ENCODE measurements around the gene CA11.
"Not testable (repeated sequence)": the region's sequence is repeated elsewhere in the genome, so short reads cannot be mapped to it uniquely, and the experiment has no call there.

Gene CA11

DNA sequence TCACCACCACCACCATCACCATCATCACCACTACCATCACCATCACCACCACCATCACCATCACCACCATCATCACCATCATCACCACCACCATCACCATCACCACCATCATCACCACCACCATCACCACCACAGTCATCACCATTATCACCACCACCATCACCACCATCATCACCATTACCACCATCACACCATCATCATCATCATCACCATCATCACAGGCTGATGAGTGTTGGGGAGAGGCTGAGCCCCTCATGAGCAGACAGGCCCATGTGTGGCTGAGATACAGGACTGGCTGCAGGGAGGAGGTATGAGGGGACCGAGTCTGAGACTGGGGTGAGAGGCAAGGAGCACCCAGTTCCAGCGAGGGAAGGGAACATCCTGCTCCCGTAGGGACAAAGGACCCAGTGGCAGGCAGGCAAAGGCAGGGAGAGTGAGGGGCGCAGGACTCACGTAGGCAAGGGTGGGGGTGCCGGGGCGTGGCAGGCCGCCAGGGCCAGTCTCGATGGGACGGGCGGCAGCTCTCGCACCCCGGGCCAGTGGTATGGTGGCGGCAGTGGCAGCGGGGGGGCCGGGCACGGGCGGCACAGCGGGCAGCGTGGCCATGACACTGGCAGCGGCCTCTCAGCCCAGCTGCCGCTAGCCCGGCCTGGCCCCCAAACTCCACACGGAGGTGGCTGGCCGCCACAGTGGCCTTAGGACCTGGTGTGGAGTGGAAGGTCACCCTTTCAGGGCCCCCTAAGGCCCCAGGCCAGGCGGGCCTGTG is 24.1 kb upstream of the CA11 start:
- Histone ChIP-seq H3K27ac (ENCODE audit: low read length) (no peak overlapping the region), H3K9me3 (ENCODE audit: control insufficient read depth in 2 of 2, low read length in 2 of 2) (no peaks in the 10 kb centered on the region)

DNA sequence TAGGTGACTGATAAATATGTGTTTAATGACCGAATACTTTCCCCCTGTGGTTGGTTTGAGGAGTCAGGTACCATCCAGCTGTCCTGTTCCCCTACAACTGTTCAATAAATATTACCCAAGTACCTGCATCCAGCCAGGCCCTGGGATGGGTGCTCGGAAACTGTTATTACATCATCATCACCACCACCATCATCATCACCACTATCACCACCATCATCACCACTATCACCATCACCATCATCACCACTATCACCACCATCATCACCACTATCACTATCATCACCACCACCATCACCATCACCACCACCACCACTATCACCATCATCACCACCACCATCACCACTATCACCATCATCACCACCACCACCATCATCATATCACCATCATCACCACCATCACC is 22.8 kb upstream of the CA11 start:
- no peak overlapping the region for H3K4me3 ChIP-seq (ENCODE audit: low read length in 2 of 2)
- no peaks in the 10 kb centered on the region for H3K4me1 ChIP-seq (ENCODE audit: control insufficient read depth, insufficient read depth, low read length)
- no peaks in the 10 kb centered on the region for H3K9me3 ChIP-seq (ENCODE audit: control insufficient read depth in 2 of 2, low read length in 2 of 2)
- H3K36me3 ChIP-seq (ENCODE audit: control insufficient read depth in 2 of 2, insufficient read depth in 2 of 2, low read length in 2 of 2) = no peaks in the 10 kb centered on the region
- no peaks in the 10 kb centered on the region for H3K27me3 ChIP-seq (ENCODE audit: control insufficient read depth in 1 of 2, insufficient read depth in 2 of 2, low read length in 2 of 2)
- no peak overlapping the region for H3K9ac ChIP-seq (ENCODE audit: low read length in 2 of 2)
- no peak overlapping the region for H3K27ac ChIP-seq (ENCODE audit: low read length)

More for the DNA sequence above, 24.1 kb upstream of the CA11 start:
- H3K27me3 ChIP-seq (ENCODE audit: control insufficient read depth in 1 of 2, insufficient read depth in 2 of 2, low read length in 2 of 2) = no peaks in the 10 kb centered on the region
- no peaks in the 10 kb centered on the region for H3K36me3 ChIP-seq (ENCODE audit: control insufficient read depth in 2 of 2, insufficient read depth in 2 of 2, low read length in 2 of 2)
- no peak overlapping the region for H3K9ac ChIP-seq (ENCODE audit: low read length in 2 of 2)
- peaks cover 4% of the 10 kb centered on the region for H3K4me1 ChIP-seq (ENCODE audit: control insufficient read depth, insufficient read depth, low read length)
- no peak overlapping the region for H3K4me3 ChIP-seq (ENCODE audit: low read length in 2 of 2)

GRCh38 chr19:48668332-48668731 is 22.3 kb upstream of the CA11 start:
- Histone ChIP-seq H3K4me3 (ENCODE audit: low read length in 2 of 2) (no peak overlapping the region), H3K27me3 (ENCODE audit: control insufficient read depth in 1 of 2, insufficient read depth in 2 of 2, low read length in 2 of 2) (no peaks in the 10 kb centered on the region), H3K9me3 (ENCODE audit: control insufficient read depth in 2 of 2, low read length in 2 of 2) (no peaks in the 10 kb centered on the region), H3K4me1 (ENCODE audit: control insufficient read depth, insufficient read depth, low read length) (no peaks in the 10 kb centered on the region), H3K27ac (ENCODE audit: low read length) (no peak overlapping the region), H3K36me3 (ENCODE audit: control insufficient read depth in 2 of 2, insufficient read depth in 2 of 2, low read length in 2 of 2) (no peaks in the 10 kb centered on the region), H3K9ac (ENCODE audit: low read length in 2 of 2) (no peak overlapping the region)

DNA sequence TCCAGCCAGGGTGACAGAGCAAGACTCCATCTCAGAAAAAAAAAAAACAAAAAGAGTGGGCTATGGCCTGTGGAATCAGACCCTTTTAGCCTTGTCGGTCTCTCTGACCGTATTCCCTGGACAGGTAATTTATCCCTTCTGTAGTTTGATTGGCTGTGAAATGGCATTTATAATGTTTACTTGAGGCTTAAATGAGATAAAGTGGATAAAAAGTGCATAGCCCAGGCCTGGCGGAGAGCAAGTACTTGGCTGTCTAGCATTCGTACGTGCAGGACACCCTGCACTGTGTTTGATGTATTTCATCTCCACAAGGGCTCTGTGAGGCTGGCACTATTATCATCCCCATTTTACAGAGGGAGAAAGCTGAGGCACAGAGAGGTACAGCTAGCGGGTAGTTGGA is 19.8 kb upstream of the CA11 start:
- H3K9ac ChIP-seq (ENCODE audit: low read length in 2 of 2) = no peak overlapping the region
- no peaks in the 10 kb centered on the region for H3K27me3 ChIP-seq (ENCODE audit: control insufficient read depth in 1 of 2, insufficient read depth in 2 of 2, low read length in 2 of 2)
- H3K36me3 ChIP-seq (ENCODE audit: control insufficient read depth in 2 of 2, insufficient read depth in 2 of 2, low read length in 2 of 2) = no peaks in the 10 kb centered on the region
- H3K9me3 ChIP-seq (ENCODE audit: control insufficient read depth in 2 of 2, low read length in 2 of 2) = no peaks in the 10 kb centered on the region
- no peak overlapping the region for H3K27ac ChIP-seq (ENCODE audit: low read length)
- H3K4me3 ChIP-seq (ENCODE audit: low read length in 2 of 2) = no peak overlapping the region
- H3K4me1 ChIP-seq (ENCODE audit: control insufficient read depth, insufficient read depth, low read length) = peaks cover 4% of the 10 kb centered on the region

- no peak overlapping the region for H3K4me3 ChIP-seq (ENCODE audit: low read length in 2 of 2)
- H3K9me3 ChIP-seq (ENCODE audit: control insufficient read depth in 2 of 2, low read length in 2 of 2) = no peaks in the 10 kb centered on the region
- H3K9ac ChIP-seq (ENCODE audit: low read length in 2 of 2) = no peak overlapping the region
- no peak overlapping the region for H3K27ac ChIP-seq (ENCODE audit: low read length)
- peaks cover 5% of the 10 kb centered on the region for H3K4me1 ChIP-seq (ENCODE audit: control insufficient read depth, insufficient read depth, low read length)
- H3K27me3 ChIP-seq (ENCODE audit: control insufficient read depth in 1 of 2, insufficient read depth in 2 of 2, low read length in 2 of 2) = no peaks in the 10 kb centered on the region
- no peaks in the 10 kb centered on the region for H3K36me3 ChIP-seq (ENCODE audit: control insufficient read depth in 2 of 2, insufficient read depth in 2 of 2, low read length in 2 of 2)
Observed at GRCh38 chr19:48664476-48664875, 18.5 kb upstream of the CA11 start.

GRCh38 chr19:48663667-48664066 is 17.7 kb upstream of the CA11 start:
- Histone ChIP-seq H3K4me1 (ENCODE audit: control insufficient read depth, insufficient read depth, low read length) (peaks cover 5% of the 10 kb centered on the region), H3K4me3 (ENCODE audit: low read length in 2 of 2) (no peak overlapping the region), H3K9ac (ENCODE audit: low read length in 2 of 2) (no peak overlapping the region), H3K27me3 (ENCODE audit: control insufficient read depth in 1 of 2, insufficient read depth in 2 of 2, low read length in 2 of 2) (no peaks in the 10 kb centered on the region), H3K36me3 (ENCODE audit: control insufficient read depth in 2 of 2, insufficient read depth in 2 of 2, low read length in 2 of 2) (no peaks in the 10 kb centered on the region), H3K27ac (ENCODE audit: low read length) (no peak overlapping the region), H3K9me3 (ENCODE audit: control insufficient read depth in 2 of 2, low read length in 2 of 2) (no peaks in the 10 kb centered on the region)

GRCh38 chr19:48661711-48662090 is 15.7 kb upstream of the CA11 start:
- H3K4me3 ChIP-seq (ENCODE audit: low read length in 2 of 2) = no peak overlapping the region
- H3K4me1 ChIP-seq (ENCODE audit: control insufficient read depth, insufficient read depth, low read length) = peaks cover 5% of the 10 kb centered on the region
- H3K36me3 ChIP-seq (ENCODE audit: control insufficient read depth in 2 of 2, insufficient read depth in 2 of 2, low read length in 2 of 2) = no peaks in the 10 kb centered on the region
- H3K9me3 ChIP-seq (ENCODE audit: control insufficient read depth in 2 of 2, low read length in 2 of 2) = no peaks in the 10 kb centered on the region
- no peak overlapping the region for H3K9ac ChIP-seq (ENCODE audit: low read length in 2 of 2)
- H3K27ac ChIP-seq (ENCODE audit: low read length) = no peak overlapping the region
- no peaks in the 10 kb centered on the region for H3K27me3 ChIP-seq (ENCODE audit: control insufficient read depth in 1 of 2, insufficient read depth in 2 of 2, low read length in 2 of 2)

DNA sequence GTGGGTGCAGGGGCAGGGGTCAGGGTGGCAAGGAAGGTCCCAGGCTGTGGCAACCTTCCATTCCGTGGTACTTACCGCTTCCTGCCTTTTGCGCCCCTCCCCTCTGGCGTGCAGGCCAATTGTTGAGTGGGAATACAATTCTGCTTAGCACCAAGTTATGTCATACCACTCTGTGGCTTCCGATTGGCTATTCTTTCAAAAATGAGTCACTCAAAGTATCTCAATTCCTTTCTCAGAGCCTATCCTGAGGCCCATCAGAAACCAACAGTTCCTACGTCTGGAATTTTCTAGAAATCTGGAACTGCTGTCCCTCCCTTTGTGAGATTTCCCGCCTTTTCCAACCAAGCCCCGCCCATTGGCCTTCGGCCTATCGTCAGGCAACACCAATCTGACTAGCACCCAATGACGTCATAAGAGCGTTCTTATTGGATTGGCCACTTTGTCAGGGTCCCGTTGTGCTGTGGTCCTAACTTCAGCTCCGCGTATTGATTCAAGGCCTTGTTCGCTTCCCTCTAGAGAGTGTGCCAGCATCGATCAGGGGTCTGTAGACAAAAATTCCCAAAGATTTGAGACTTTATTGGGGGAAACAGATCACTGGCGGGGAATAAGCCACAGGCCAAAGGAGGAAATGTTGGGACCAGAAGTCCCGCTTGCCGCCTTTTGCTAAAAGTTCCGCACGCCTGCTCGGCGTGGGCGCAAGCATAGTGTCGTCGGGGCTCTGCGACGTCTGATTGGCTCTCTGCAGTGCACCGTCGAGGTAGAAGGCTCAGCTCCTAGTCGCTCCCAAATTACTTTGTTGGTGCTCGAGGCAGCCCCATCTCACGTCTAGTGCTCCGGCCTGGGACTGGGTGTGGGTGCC is 15.1 kb upstream of the CA11 start:
- Histone ChIP-seq H3K36me3 (ENCODE audit: control insufficient read depth in 2 of 2, insufficient read depth in 2 of 2, low read length in 2 of 2) (no peaks in the 10 kb centered on the region), H3K9me3 (ENCODE audit: control insufficient read depth in 2 of 2, low read length in 2 of 2) (no peaks in the 10 kb centered on the region), H3K4me1 (ENCODE audit: control insufficient read depth, insufficient read depth, low read length) (peaks cover 5% of the 10 kb centered on the region), H3K27me3 (ENCODE audit: control insufficient read depth in 1 of 2, insufficient read depth in 2 of 2, low read length in 2 of 2) (no peaks in the 10 kb centered on the region), H3K9ac (ENCODE audit: low read length in 2 of 2) (no peak overlapping the region), H3K4me3 (ENCODE audit: low read length in 2 of 2) (peak overlapping the region in 1 of 2 donors; percentile 44), H3K27ac (ENCODE audit: low read length) (peak overlapping the region; percentile 46)

- no peak overlapping the region for H3K9ac ChIP-seq (ENCODE audit: low read length in 2 of 2)
- H3K36me3 ChIP-seq (ENCODE audit: control insufficient read depth in 2 of 2, insufficient read depth in 2 of 2, low read length in 2 of 2) = no peaks in the 10 kb centered on the region
- H3K9me3 ChIP-seq (ENCODE audit: control insufficient read depth in 2 of 2, low read length in 2 of 2) = no peaks in the 10 kb centered on the region
- no peak overlapping the region for H3K27ac ChIP-seq (ENCODE audit: low read length)
- H3K4me3 ChIP-seq (ENCODE audit: low read length in 2 of 2) = no peak overlapping the region
- peaks cover 5% of the 10 kb centered on the region for H3K4me1 ChIP-seq (ENCODE audit: control insufficient read depth, insufficient read depth, low read length)
- H3K27me3 ChIP-seq (ENCODE audit: control insufficient read depth in 1 of 2, insufficient read depth in 2 of 2, low read length in 2 of 2) = no peaks in the 10 kb centered on the region
Observed at GRCh38 chr19:48659768-48660167, 13.8 kb upstream of the CA11 start.

DNA sequence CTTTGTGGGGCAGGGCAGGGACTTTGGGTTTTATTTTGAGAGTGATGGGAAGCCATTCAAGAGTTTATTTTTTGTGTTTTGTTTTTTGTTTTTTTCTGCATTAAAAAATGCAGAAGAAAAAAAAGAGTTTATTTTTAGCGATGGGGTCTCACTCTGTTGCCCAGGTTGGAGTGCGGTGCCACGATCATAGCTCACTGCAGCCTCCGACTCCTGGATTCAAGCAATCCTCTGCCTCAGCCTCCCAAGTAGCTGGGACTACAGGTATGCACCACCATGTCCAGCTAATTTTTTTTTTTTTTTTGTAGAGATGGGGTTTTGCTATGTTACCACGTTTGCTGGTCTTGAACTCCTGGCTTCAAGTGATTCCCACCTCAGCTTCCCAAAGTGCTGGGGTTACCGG is 12.5 kb upstream of the CA11 start:
- Histone ChIP-seq H3K4me3 (ENCODE audit: low read length in 2 of 2) (no peak overlapping the region), H3K9me3 (ENCODE audit: control insufficient read depth in 2 of 2, low read length in 2 of 2) (no peaks in the 10 kb centered on the region), H3K4me1 (ENCODE audit: control insufficient read depth, insufficient read depth, low read length) (peaks cover 5% of the 10 kb centered on the region), H3K9ac (ENCODE audit: low read length in 2 of 2) (no peak overlapping the region), H3K27ac (ENCODE audit: low read length) (no peak overlapping the region), H3K36me3 (ENCODE audit: control insufficient read depth in 2 of 2, insufficient read depth in 2 of 2, low read length in 2 of 2) (no peaks in the 10 kb centered on the region), H3K27me3 (ENCODE audit: control insufficient read depth in 1 of 2, insufficient read depth in 2 of 2, low read length in 2 of 2) (no peaks in the 10 kb centered on the region)

GRCh38 chr19:48657828-48658227 is 11.8 kb upstream of the CA11 start:
- not testable (repeated sequence) for H3K4me1 ChIP-seq (ENCODE audit: control insufficient read depth, insufficient read depth, low read length); H3K27ac ChIP-seq (ENCODE audit: low read length); H3K4me3 ChIP-seq (ENCODE audit: low read length in 2 of 2); H3K27me3 ChIP-seq (ENCODE audit: control insufficient read depth in 1 of 2, insufficient read depth in 2 of 2, low read length in 2 of 2); H3K36me3 ChIP-seq (ENCODE audit: control insufficient read depth in 2 of 2, insufficient read depth in 2 of 2, low read length in 2 of 2); H3K9ac ChIP-seq (ENCODE audit: low read length in 2 of 2); H3K9me3 ChIP-seq (ENCODE audit: control insufficient read depth in 2 of 2, low read length in 2 of 2)
